ENCODE data around the gene CACNA1A.
A peak's percentile ranks its signal among the peaks of the same experiment; 100 is the strongest.

CACNA1A gene

GRCh38 chr19:13198634-13199033 lies 307.6 kb downstream of the CACNA1A start:
- Histone ChIP-seq H4K12ac (ENCODE audit: low read depth, low read length) (no peak overlapping the region), H2BK120ac (ENCODE audit: insufficient read depth, low read length, poor library complexity) (no peak overlapping the region), H2AK5ac (ENCODE audit: low read length) (no peak overlapping the region), H3K79me1 (ENCODE audit: low read length) (no peaks in the 10 kb centered on the region), H3K27me3 (ENCODE audit: insufficient read depth, low read length) (no peaks in the 10 kb centered on the region), H4K91ac (ENCODE audit: low read depth, low read length) (no peak overlapping the region), H3K4ac (ENCODE audit: low read depth, low read length) (no peak overlapping the region), H3K79me2 (ENCODE audit: control insufficient read depth, insufficient read depth, low read length, poor library complexity) (no peaks in the 10 kb centered on the region), H3K27ac (ENCODE audit: low read depth, low read length) (no peak overlapping the region), H2AFZ (ENCODE audit: insufficient read depth, low read length, poor library complexity) (no peak overlapping the region), H3K9me3 (ENCODE audit: insufficient read depth, low read depth, low read length) (peaks cover 1% of the 10 kb centered on the region), H2BK12ac (ENCODE audit: low read length) (no peak overlapping the region), H3K23ac (ENCODE audit: low read length) (no peak overlapping the region), H3K9ac (ENCODE audit: low read length) (no peak overlapping the region), H4K8ac (ENCODE audit: low read depth, low read length) (no peak overlapping the region), H3K14ac (ENCODE audit: low read length) (no peak overlapping the region), H3K4me1 (ENCODE audit: control insufficient read depth in 1 of 2, insufficient read depth in 2 of 2, low read length in 2 of 2) (no peaks in the 10 kb centered on the region), H2BK5ac (ENCODE audit: low read depth, low read length, poor library complexity) (no peak overlapping the region), H3K36me3 (ENCODE audit: control insufficient read depth in 1 of 2, insufficient read depth in 2 of 2, low read length in 2 of 2) (no peaks in the 10 kb centered on the region), H3K4me2 (ENCODE audit: low read length) (no peak overlapping the region), H3K4me3 (ENCODE audit: low read depth, low read length) (no peak overlapping the region), H3K18ac (ENCODE audit: low read length) (no peak overlapping the region)
- WGBS (ENCODE audit: extremely low coverage, insufficient coverage, insufficient read length): no CpG with 5 or more reads among the region's 18 CpGs
- no peak for DNase-seq

- Histone ChIP-seq H2AK5ac (ENCODE audit: low read length) (no peak overlapping the region), H3K18ac (ENCODE audit: low read length) (no peak overlapping the region), H3K9ac (ENCODE audit: low read length) (no peak overlapping the region), H3K27ac (ENCODE audit: low read depth, low read length) (no peak overlapping the region), H2BK5ac (ENCODE audit: low read depth, low read length, poor library complexity) (no peak overlapping the region), H2BK120ac (ENCODE audit: insufficient read depth, low read length, poor library complexity) (no peak overlapping the region), H3K4ac (ENCODE audit: low read depth, low read length) (no peak overlapping the region), H3K79me1 (ENCODE audit: low read length) (no peaks in the 10 kb centered on the region), H2BK12ac (ENCODE audit: low read length) (no peak overlapping the region), H3K4me1 (ENCODE audit: control insufficient read depth in 1 of 2, insufficient read depth in 2 of 2, low read length in 2 of 2) (no peaks in the 10 kb centered on the region), H4K91ac (ENCODE audit: low read depth, low read length) (no peak overlapping the region), H3K9me3 (ENCODE audit: insufficient read depth, low read depth, low read length) (peaks cover 4% of the 10 kb centered on the region), H3K14ac (ENCODE audit: low read length) (no peak overlapping the region), H3K36me3 (ENCODE audit: control insufficient read depth in 1 of 2, insufficient read depth in 2 of 2, low read length in 2 of 2) (no peaks in the 10 kb centered on the region), H4K8ac (ENCODE audit: low read depth, low read length) (no peak overlapping the region), H3K23ac (ENCODE audit: low read length) (no peak overlapping the region), H3K4me2 (ENCODE audit: low read length) (no peak overlapping the region), H3K79me2 (ENCODE audit: control insufficient read depth, insufficient read depth, low read length, poor library complexity) (no peaks in the 10 kb centered on the region), H3K4me3 (ENCODE audit: low read depth, low read length) (no peak overlapping the region), H3K27me3 (ENCODE audit: insufficient read depth, low read length) (no peaks in the 10 kb centered on the region), H4K12ac (ENCODE audit: low read depth, low read length) (no peak overlapping the region), H2AFZ (ENCODE audit: insufficient read depth, low read length, poor library complexity) (no peak overlapping the region)
- no CpG with 5 or more reads among the region's 11 CpGs for WGBS (ENCODE audit: extremely low coverage, insufficient coverage, insufficient read length)
- DNase-seq: peak; percentile 38 to 73
These were observed 310.6 kb downstream of the CACNA1A start for GRCh38 chr19:13195678-13196077.

GRCh38 chr19:13190781-13191540 lies 315.3 kb downstream of the CACNA1A start:
- H4K12ac ChIP-seq (ENCODE audit: low read depth, low read length): no peak overlapping the region
- H3K23ac ChIP-seq (ENCODE audit: low read length): no peak overlapping the region
- H4K8ac ChIP-seq (ENCODE audit: low read depth, low read length): no peak overlapping the region
- H3K4me1 ChIP-seq (ENCODE audit: control insufficient read depth in 1 of 2, insufficient read depth in 2 of 2, low read length in 2 of 2): no peaks in the 10 kb centered on the region
- H3K36me3 ChIP-seq (ENCODE audit: control insufficient read depth in 1 of 2, insufficient read depth in 2 of 2, low read length in 2 of 2): no peaks in the 10 kb centered on the region
- peaks cover 2% of the 10 kb centered on the region for H3K9me3 ChIP-seq (ENCODE audit: insufficient read depth, low read depth, low read length)
- no peak overlapping the region for H3K9ac ChIP-seq (ENCODE audit: low read length)
- H4K91ac ChIP-seq (ENCODE audit: low read depth, low read length): no peak overlapping the region
- H3K18ac ChIP-seq (ENCODE audit: low read length): no peak overlapping the region
- H3K14ac ChIP-seq (ENCODE audit: low read length): peak overlapping the region; percentile 20
- H2AFZ ChIP-seq (ENCODE audit: insufficient read depth, low read length, poor library complexity): no peak overlapping the region
- H3K79me1 ChIP-seq (ENCODE audit: low read length): no peaks in the 10 kb centered on the region
- H3K4me3 ChIP-seq (ENCODE audit: low read depth, low read length): no peak overlapping the region
- no peak overlapping the region for H3K4me2 ChIP-seq (ENCODE audit: low read length)
- no peak overlapping the region for H2BK5ac ChIP-seq (ENCODE audit: low read depth, low read length, poor library complexity)
- H2AK5ac ChIP-seq (ENCODE audit: low read length): no peak overlapping the region
- H2BK120ac ChIP-seq (ENCODE audit: insufficient read depth, low read length, poor library complexity): no peak overlapping the region
- no peak overlapping the region for H2BK12ac ChIP-seq (ENCODE audit: low read length)
- no CpG with 5 or more reads among the region's 19 CpGs for WGBS (ENCODE audit: extremely low coverage, insufficient coverage, insufficient read length)
- no peaks in the 10 kb centered on the region for H3K79me2 ChIP-seq (ENCODE audit: control insufficient read depth, insufficient read depth, low read length, poor library complexity)
- DNase-seq: peak in 1 of 2 donors; percentile 34
- no peak overlapping the region for H3K27ac ChIP-seq (ENCODE audit: low read depth, low read length)
- H3K4ac ChIP-seq (ENCODE audit: low read depth, low read length): no peak overlapping the region
- no peaks in the 10 kb centered on the region for H3K27me3 ChIP-seq (ENCODE audit: insufficient read depth, low read length)

- Histone ChIP-seq H3K23ac (ENCODE audit: low read length) (no peak overlapping the region), H2AK5ac (ENCODE audit: low read length) (no peak overlapping the region), H3K27ac (ENCODE audit: low read depth, low read length) (no peak overlapping the region), H3K4me3 (ENCODE audit: low read depth, low read length) (no peak overlapping the region), H3K79me2 (ENCODE audit: control insufficient read depth, insufficient read depth, low read length, poor library complexity) (no peaks in the 10 kb centered on the region), H2BK12ac (ENCODE audit: low read length) (no peak overlapping the region), H4K12ac (ENCODE audit: low read depth, low read length) (no peak overlapping the region), H3K79me1 (ENCODE audit: low read length) (no peaks in the 10 kb centered on the region), H3K9me3 (ENCODE audit: insufficient read depth, low read depth, low read length) (peaks cover 2% of the 10 kb centered on the region), H4K8ac (ENCODE audit: low read depth, low read length) (no peak overlapping the region), H3K4me1 (ENCODE audit: control insufficient read depth in 1 of 2, insufficient read depth in 2 of 2, low read length in 2 of 2) (no peaks in the 10 kb centered on the region), H3K36me3 (ENCODE audit: control insufficient read depth in 1 of 2, insufficient read depth in 2 of 2, low read length in 2 of 2) (no peaks in the 10 kb centered on the region), H2BK5ac (ENCODE audit: low read depth, low read length, poor library complexity) (no peak overlapping the region), H3K27me3 (ENCODE audit: insufficient read depth, low read length) (no peaks in the 10 kb centered on the region), H3K14ac (ENCODE audit: low read length) (no peak overlapping the region), H4K91ac (ENCODE audit: low read depth, low read length) (no peak overlapping the region), H2BK120ac (ENCODE audit: insufficient read depth, low read length, poor library complexity) (no peak overlapping the region), H3K4ac (ENCODE audit: low read depth, low read length) (no peak overlapping the region), H2AFZ (ENCODE audit: insufficient read depth, low read length, poor library complexity) (no peak overlapping the region), H3K9ac (ENCODE audit: low read length) (no peak overlapping the region), H3K18ac (ENCODE audit: low read length) (no peak overlapping the region), H3K4me2 (ENCODE audit: low read length) (no peak overlapping the region)
- no CpG with 5 or more reads among the region's 4 CpGs for WGBS (ENCODE audit: extremely low coverage, insufficient coverage, insufficient read length)
- DNase-seq: peak in 1 of 2 donors; percentile 11
These were observed 316.7 kb downstream of the CACNA1A start for GRCh38 chr19:13189600-13189999.

Measured in trophoblast cell (in vitro differentiated cells and primary cell).